ENCODE data around the gene ZFYVE9. TPM values are rescaled to one million over a fixed set of nuclear protein-coding genes. Genes with fewer than 3 reads are reported as not detected.

Gene ZFYVE9
- total and polyA plus RNA-seq, 9 of the 15 experiments (the other 6 are each of a cell fraction or from before 2014, with no cell fraction given): 0.52 to 14.4 (median 8.9) TPM

DNA sequence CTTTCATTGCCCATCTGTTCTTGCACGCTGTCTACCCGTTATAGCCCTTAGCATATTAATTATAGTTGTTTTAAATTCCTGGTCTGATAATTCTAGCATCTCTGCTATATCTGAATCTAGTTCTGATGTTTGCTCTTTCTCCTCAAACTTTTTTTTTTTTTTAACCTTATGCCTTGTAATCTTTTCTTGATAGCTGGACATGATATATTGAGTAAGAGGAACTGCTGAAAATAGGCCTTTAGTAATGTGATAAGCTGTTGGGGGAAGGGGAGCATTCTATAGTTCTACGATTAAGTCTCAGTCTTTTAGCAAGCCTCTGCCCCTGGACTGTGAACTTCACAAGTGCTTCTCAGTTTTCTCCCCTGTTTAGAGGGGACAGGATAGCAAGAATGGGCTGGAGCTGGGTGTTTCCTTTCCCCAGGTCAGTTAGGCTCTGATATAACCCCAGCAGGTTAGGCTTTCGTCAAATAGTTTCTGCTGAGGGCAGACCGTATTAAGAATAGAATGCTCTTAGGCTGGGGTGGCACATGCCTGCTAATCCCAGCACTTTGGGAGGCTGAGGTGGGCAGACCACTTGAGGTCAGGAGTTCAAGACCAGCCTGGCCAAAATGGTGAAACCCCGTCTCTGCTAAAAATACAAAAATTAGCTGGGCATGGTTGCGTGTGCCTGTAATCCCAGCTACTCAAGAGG, 62.2 kb downstream of the ZFYVE9 start (continued):
- TF ChIP-seq, protein P1, sequence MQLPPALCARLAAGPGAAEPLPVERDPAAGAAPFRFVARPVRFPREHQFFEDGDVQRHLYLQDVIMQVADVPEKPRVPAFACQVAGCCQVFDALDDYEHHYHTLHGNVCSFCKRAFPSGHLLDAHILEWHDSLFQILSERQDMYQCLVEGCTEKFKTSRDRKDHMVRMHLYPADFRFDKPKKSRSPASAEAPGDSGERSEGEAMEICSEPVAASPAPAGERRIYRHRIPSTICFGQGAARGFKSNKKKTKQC (CRISPR knock-in tag; IDR thresholded peaks at IDR 0.05): no peak
- TF ChIP-seq MAFF (IDR thresholded peaks at IDR 0.05; ENCODE audit: low read length) (no peak), TEAD1 (CRISPR knock-in tag; IDR thresholded peaks at IDR 0.05) (no peak), SOX6 (IDR thresholded peaks at IDR 0.05) (0 out of 2 replicates have a peak, but pooled peaks have one; percentile 41), SRSF7 (optimal IDR thresholded peaks at IDR 0.05; ENCODE audit: low read depth, low read length) (no peak), ZNF354B (CRISPR knock-in tag; IDR thresholded peaks at IDR 0.05) (no peak), ZNF3 (CRISPR knock-in tag; IDR thresholded peaks at IDR 0.05) (no peak), FOXP1 (CRISPR knock-in tag; IDR thresholded peaks at IDR 0.05) (no peak), LEF1 (IDR thresholded peaks at IDR 0.05) (peak; percentile 86), STAG1 (CRISPR knock-in tag; IDR thresholded peaks at IDR 0.05; ENCODE audit: borderline replicate concordance) (no peak), POLR3G (IDR thresholded peaks at IDR 0.05; ENCODE audit: extremely low read depth, insufficient read length, insufficient replicate concordance) (no peak), MTA2 (IDR thresholded peaks at IDR 0.05; ENCODE audit: low read depth) (no peak), ZNF77 (CRISPR knock-in tag; IDR thresholded peaks at IDR 0.05) (no peak), GABPB1 (CRISPR knock-in tag; IDR thresholded peaks at IDR 0.05) (no peak; the same call in 1 of the 2 replicates), ZNF41 (CRISPR knock-in tag; conservative IDR thresholded peaks at IDR 0.05) (no peak)
- TF ChIP-seq, protein P2, sequence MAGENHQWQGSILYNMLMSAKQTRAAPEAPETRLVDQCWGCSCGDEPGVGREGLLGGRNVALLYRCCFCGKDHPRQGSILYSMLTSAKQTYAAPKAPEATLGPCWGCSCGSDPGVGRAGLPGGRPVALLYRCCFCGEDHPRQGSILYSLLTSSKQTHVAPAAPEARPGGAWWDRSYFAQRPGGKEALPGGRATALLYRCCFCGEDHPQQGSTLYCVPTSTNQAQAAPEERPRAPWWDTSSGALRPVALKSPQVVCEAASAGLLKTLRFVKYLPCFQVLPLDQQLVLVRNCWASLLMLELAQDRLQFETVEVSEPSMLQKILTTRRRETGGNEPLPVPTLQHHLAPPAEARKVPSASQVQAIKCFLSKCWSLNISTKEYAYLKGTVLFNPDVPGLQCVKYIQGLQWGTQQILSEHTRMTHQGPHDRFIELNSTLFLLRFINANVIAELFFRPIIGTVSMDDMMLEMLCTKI (IDR thresholded peaks at IDR 0.05; ENCODE audit: partially characterized antibody): no peak
- TF ChIP-seq, protein P3, sequence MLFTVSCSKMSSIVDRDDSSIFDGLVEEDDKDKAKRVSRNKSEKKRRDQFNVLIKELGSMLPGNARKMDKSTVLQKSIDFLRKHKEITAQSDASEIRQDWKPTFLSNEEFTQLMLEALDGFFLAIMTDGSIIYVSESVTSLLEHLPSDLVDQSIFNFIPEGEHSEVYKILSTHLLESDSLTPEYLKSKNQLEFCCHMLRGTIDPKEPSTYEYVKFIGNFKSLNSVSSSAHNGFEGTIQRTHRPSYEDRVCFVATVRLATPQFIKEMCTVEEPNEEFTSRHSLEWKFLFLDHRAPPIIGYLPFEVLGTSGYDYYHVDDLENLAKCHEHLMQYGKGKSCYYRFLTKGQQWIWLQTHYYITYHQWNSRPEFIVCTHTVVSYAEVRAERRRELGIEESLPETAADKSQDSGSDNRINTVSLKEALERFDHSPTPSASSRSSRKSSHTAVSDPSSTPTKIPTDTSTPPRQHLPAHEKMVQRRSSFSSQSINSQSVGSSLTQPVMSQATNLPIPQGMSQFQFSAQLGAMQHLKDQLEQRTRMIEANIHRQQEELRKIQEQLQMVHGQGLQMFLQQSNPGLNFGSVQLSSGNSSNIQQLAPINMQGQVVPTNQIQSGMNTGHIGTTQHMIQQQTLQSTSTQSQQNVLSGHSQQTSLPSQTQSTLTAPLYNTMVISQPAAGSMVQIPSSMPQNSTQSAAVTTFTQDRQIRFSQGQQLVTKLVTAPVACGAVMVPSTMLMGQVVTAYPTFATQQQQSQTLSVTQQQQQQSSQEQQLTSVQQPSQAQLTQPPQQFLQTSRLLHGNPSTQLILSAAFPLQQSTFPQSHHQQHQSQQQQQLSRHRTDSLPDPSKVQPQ (CRISPR knock-in tag; IDR thresholded peaks at IDR 0.05; ENCODE audit: borderline replicate concordance): no peak
- TF ChIP-seq, protein P4, sequence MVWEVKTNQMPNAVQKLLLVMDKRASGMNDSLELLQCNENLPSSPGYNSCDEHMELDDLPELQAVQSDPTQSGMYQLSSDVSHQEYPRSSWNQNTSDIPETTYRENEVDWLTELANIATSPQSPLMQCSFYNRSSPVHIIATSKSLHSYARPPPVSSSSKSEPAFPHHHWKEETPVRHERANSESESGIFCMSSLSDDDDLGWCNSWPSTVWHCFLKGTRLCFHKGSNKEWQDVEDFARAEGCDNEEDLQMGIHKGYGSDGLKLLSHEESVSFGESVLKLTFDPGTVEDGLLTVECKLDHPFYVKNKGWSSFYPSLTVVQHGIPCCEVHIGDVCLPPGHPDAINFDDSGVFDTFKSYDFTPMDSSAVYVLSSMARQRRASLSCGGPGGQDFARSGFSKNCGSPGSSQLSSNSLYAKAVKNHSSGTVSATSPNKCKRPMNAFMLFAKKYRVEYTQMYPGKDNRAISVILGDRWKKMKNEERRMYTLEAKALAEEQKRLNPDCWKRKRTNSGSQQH (CRISPR knock-in tag; IDR thresholded peaks at IDR 0.05): no peak
- TF ChIP-seq, protein P5, sequence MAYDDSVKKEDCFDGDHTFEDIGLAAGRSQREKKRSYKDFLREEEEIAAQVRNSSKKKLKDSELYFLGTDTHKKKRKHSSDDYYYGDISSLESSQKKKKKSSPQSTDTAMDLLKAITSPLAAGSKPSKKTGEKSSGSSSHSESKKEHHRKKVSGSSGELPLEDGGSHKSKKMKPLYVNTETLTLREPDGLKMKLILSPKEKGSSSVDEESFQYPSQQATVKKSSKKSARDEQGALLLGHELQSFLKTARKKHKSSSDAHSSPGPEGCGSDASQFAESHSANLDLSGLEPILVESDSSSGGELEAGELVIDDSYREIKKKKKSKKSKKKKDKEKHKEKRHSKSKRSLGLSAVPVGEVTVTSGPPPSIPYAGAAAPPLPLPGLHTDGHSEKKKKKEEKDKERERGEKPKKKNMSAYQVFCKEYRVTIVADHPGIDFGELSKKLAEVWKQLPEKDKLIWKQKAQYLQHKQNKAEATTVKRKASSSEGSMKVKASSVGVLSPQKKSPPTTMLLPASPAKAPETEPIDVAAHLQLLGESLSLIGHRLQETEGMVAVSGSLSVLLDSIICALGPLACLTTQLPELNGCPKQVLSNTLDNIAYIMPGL (CRISPR knock-in tag; IDR thresholded peaks at IDR 0.05): no peak
- TF ChIP-seq, protein P6, sequence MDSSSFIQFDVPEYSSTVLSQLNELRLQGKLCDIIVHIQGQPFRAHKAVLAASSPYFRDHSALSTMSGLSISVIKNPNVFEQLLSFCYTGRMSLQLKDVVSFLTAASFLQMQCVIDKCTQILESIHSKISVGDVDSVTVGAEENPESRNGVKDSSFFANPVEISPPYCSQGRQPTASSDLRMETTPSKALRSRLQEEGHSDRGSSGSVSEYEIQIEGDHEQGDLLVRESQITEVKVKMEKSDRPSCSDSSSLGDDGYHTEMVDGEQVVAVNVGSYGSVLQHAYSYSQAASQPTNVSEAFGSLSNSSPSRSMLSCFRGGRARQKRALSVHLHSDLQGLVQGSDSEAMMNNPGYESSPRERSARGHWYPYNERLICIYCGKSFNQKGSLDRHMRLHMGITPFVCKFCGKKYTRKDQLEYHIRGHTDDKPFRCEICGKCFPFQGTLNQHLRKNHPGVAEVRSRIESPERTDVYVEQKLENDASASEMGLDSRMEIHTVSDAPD (CRISPR knock-in tag; IDR thresholded peaks at IDR 0.05): no peak

Data from K562 (cell line).